Measurements from ENCODE around the gene ENO3.

- TF ChIP-seq CTCF (IDR thresholded peaks at IDR 0.05) (no peak), POLR2A (IDR thresholded peaks at IDR 0.05) (no peak), EP300 (IDR thresholded peaks at IDR 0.05) (no peak)
Observed at GRCh38 chr17:4978726-4979125, 27.8 kb downstream of the ENO3 start.

Measured in tibial nerve (tissue), 4 donors.